Nucleus accumbens (tissue), 56 donors: Measurements from ENCODE around the gene PSMG4.
A peak's percentile ranks its signal among the peaks of the same experiment; 100 is the strongest.

ENCODE experiments used
- DNase-seq, 56 donors: peaks; one replicate each; lab custom pipeline; 2025; lab: John Stamatoyannopoulos, UW

Gene PSMG4

DNA sequence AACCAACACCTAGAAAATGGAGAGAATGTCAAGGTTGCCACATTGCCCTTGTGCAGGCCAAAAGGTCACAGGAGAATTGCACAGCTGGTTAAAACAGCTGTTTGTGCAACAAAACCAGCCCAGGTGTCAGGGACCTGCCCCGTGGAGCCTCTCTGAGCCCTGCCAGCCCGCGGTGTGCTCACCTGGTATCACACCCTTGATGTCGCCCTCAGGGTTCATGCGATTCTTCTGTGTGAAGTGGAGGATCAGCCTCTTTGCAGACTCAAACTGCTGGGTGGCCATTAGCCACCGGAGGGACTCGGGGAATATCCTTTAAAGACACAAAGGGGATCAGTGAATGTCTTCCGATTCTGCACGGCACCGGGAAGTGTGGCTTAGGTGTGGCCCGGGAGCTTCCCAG, 39.2 kb downstream of the PSMG4 start:
- DNase-seq, result no peak

DNA sequence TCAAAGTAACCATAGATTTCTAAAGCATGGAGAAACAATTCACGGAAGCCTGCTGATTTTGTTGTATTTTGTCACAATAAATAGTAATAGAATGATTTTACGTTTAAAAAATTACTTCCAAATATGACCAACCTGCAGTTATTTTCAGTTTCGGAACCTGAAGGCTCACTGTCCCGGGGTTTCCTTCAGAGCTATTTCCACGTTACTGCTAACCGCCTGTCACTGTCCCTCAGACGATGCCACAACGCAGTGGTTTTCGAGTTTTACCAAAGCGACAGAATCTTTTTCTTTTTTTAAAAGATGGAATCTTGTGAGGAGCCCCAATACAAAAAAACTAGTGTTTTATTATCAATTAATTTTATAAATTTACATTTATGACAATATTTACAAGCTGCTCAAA, 40.5 kb downstream of the PSMG4 start:
- DNase-seq, result no peak

DNA sequence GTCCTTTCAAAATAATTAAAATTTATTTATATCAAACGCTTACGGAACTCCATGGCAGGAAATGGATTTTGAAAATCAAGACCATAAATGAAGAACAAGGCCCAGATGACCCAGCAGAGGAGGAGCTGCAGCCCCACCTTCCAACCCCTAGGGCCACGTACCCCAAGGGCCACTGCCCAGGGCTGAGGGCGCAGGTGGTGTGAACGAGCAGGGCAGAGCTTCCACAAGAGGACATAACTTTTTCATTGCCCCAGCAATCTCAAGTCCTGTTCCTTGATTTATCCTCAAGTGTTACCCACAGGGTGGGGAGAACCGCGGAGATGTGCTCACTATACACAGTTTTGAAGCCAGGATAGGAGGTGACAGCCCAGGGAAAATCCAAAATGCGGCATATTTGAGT, 42.8 kb downstream of the PSMG4 start:
- no peak for DNase-seq

DNA sequence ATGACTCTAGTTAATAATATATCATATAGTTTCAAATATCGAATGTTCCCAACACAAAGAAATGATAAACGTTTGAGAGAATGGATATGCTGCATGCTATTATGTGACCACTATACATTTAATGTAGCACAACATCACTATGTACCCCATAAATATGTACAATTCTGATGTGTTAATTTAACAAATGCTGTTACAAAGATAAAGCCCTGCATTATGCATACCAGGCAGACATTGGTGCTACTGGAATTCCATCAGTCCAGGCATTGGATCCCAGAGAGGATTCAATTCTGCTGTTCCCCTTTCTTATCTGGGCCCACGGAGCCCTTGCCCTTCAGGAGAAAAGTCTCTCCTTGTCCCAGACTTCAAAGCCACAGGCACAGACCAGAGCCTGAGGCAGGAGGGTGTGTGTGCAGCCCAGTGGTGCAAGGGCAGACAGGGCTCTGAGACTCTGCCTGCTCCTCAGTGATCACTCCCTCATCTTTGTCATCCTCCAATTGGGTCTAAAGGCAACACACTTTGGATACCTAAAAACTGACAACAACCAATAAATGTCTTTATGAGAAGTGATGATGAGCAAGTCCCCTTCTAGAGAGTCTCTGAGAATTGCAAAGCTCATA, 45.2 kb downstream of the PSMG4 start:
- no peak for DNase-seq

DNA sequence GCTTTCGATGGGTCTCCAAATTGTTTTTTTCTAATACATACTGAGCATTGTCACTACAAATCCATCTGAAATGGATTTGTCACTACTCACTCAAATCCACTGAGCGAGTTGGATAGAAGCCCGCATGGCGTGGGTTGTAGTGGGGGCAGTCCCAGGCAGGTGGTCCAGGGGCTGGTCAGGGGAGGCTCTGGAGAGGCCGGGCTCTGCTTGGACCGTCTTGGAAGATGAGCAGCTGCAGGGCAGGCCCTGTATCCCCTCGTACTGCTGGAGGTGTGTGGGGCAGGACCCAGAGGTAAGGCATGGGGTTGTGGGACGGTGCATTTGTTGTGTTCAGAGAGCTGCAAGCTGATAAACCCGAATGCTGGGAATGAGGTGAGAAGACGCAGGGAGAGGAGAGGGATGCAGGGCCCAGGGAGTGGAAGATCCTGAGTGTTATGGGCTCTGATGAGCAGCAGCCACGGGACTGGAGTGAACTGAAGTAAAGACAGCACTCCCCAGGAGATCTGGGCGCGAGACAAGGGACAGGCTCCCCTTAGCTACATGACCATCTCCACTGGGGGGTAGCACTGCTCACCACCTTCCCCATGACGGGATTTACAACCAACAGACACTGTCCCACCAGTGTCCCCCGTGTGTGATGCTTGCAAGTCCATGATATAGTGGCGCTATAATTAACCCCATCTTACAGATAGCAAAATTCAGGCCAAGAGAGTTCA, 45.9 kb downstream of the PSMG4 start:
- no peak for DNase-seq

DNA sequence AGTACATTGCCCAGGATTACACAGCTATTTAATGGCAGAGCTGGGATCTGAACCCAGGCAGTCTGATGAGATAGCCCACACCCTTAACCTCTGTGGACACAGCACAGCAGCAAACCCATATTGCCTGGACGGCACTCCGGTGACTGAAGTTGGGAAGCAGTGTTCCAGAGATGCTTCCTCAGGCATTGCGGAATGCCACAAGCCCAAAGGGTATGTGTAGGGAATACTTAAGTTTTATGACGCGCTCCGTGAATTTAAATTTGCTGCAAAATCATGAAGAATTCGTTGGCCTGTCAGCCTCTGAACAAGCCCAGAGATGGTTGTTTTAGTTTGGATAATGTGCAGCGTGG, 46.4 kb downstream of the PSMG4 start:
- no peak for DNase-seq

DNA sequence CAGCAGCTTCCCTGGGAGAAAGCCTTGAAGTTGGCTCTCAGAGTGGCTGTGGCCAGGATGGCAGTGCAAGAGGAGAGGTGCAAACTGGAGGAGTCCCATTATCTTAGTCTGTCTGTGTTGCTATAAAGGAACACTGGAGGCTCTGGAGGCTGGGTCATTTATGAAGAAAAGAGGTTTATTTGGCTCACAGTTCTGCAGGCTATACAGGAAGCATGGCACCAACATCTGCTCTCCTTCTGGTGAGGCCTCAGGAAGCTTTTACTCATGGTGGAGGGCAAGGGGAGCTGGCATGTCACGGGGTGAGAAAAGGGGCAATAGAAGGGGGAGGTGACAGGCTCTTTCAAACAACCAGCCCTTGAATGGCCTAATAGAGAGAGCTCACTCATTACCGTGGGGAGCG, 47.1 kb downstream of the PSMG4 start:
- DNase-seq, result no peak

DNA sequence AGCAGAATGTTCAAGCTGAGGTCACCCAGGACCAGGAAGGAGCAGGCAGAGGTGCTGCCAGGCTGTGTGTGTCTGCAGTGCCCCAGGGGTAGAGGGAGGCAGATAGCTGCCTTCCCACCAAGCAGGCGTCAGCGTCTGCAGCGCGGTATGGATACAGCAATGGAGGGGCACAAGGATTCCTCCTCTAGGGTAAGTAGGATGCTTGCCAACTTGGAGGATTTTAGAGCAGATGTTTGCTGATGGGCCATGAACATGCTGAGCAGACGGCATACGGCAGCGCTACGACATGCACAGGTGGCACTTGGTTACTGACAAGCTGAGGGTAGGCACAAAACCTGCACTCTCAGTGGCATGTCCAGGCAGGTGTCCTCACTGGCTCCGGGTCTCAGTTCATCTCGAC, 48.1 kb downstream of the PSMG4 start:
- no peak for DNase-seq

DNA sequence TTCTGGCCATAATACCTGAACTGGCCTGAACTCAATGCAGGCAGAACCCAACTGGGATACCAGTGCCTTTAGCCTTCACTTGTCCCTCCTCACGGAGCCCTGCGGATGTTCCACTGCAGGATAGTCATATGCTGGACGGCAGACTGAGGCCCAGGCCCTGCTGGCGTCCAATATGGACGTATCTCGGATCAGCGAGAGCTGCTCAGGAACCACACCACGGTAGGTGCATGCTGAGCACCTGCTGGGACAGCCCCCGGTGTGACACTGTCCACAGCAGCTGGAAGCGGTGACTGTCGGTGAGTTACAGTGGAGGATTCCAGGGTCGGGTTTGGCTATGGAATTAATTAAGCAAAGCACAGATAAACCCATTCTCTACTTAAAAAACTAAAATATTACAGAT, 48.7 kb downstream of the PSMG4 start:
- no peak for DNase-seq

DNA sequence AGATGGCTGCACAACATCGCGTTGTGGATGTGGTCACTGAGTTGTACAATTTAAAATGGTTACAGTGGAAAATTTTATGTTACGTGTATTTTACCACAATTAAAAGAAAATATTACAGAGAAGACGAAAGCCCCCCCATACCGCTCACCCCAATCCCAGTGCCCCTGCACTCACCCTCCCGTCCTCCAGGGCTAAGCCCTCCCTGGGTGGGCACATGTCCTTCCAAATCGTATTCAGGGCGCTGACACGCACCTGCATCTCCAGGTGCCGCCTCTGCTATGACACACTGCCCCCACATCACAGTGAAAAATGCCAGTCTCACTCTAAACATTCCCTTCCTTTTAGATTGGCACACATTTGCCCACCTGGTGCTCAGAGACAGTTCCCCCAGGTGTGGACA, 49.4 kb downstream of the PSMG4 start:
- DNase-seq, result no peak

DNA sequence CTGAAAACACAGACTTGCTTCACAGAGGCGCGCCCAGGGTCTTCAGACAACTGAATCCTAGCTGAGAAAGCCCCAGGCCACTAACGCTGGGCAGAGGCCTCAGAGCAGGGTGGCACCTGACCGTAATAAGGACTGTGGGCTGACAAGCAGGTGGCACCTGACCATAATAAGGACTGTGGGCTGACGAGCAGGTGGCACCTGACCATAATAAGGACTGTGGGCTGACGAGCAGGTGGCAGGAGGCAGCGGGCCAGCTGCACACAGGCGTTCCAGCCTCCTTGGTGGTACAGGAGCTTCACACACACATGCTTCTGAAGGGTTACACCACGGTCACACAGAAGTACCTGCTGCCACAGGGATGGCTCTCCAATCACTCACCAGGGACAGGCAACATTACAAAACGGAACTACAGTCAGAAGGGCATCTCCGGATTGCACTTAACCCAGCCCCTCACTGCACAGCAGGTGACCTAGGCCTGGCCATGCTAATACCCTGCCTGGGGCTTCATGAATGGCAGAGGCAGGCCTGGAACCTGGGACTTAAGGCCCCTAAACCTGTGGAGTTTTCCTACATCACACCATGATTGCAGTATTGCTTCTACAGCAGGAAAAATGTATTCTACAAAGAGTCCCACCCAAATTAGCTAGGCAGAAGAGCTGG, 50.8 kb downstream of the PSMG4 start:
- DNase-seq, result no peak

DNA sequence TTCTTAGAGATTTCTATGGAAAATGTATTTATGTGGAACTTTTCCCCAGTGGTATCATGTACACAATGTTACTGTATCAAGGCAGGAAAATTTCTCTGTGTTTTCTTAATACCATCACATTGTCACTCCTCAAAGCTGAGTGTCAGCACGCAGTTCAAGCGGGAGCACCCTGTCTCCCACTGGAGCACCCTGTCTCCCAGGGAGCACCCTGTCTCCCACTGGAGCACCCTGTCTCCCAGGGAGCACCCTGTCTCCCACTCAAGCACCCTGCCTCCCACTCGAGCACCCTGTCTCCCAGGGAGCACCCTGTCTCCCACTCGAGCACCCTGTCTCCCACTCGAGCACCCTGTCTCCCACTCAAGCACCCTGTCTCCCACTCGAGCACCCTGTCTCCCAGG, 51.3 kb downstream of the PSMG4 start:
- DNase-seq, result no peak

DNA sequence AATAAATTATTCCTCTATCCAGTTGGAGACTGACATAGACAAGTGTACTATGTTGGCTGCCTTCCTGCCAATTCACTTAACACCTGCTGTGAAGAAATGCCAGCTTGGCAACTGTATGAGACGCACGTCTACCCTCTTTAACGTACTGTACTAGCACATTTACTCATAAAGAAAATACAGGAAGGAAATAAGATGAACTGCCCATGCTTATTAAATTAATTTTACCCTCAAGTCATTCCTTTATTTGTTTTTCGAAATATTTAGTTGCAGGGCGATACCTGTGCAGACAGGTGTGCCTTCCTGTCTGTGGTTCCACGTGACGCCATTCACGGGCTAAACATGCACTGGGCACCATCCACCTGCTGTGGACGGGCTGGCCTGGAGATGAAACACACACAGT, 52.0 kb downstream of the PSMG4 start:
- DNase-seq, result no peak

DNA sequence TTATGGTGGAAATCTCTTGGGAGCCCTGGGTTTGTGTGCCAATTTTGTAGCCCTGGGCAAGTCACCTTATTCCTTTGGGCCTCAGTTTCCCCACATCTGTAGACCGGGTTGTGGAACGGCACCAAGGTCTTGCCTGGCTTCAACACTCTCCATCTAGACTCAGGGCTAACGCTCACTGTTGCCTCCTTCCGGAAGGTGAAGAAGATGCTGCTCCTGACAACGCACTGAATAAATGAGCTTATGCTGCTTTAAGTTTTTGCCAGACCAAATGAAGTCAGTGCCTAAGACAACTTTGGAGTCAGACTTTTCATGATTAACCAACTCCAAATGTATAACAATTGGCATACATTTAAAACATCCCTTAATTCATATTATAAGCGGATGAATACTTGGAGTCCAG, 53.1 kb downstream of the PSMG4 start:
- no peak for DNase-seq

DNA sequence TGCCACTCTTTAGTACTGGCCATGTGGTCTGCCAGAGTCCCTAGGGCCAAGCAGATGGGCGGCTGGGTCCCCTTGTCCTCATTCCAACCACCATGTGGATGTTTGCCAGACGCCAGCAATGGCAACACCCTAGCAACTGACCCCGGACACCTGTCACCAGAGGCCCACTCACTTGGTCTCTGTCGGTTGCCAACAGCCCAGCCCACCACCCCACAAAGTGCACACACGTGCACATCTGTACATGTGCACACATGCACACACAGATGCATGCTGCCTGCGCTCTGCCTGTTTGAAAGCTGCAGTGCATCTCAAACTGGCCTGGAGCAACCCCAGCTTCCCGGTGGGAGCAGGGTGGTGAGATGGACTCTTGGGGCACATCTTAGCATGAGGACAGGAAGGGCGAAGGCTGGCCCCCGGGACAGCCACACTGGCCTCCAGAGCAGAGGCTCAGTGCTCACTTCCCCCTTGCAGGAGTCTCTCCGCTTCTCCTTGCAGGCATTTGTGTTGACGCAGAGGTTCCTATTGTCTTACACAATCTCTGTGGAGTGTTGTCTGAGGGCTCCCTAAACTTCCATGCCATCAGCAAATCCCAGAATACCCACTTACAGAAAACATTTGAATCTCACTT, 54.0 kb downstream of the PSMG4 start:
- DNase-seq, result peak in 1 of 56 donors; percentile 21

DNA sequence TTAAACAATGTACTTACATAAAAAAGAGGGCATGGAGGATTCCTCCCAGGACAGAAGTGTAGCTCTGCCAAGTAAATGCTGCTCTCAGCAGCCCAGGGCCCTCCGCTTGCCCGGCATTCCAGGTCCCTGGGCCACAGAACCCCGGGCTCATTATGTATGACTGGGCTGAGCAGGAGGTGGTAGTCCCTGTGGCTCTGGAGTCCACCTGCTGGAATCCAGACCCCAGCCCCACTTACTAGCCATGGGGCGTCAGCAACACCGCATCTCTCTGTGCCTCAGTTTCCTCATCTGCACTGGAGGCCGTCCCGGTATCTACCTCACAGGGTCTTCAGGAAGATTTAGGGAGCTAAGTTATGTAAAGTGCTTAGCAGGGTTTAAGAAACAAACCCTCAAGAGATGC, 55.4 kb downstream of the PSMG4 start:
- DNase-seq, result no peak

DNA sequence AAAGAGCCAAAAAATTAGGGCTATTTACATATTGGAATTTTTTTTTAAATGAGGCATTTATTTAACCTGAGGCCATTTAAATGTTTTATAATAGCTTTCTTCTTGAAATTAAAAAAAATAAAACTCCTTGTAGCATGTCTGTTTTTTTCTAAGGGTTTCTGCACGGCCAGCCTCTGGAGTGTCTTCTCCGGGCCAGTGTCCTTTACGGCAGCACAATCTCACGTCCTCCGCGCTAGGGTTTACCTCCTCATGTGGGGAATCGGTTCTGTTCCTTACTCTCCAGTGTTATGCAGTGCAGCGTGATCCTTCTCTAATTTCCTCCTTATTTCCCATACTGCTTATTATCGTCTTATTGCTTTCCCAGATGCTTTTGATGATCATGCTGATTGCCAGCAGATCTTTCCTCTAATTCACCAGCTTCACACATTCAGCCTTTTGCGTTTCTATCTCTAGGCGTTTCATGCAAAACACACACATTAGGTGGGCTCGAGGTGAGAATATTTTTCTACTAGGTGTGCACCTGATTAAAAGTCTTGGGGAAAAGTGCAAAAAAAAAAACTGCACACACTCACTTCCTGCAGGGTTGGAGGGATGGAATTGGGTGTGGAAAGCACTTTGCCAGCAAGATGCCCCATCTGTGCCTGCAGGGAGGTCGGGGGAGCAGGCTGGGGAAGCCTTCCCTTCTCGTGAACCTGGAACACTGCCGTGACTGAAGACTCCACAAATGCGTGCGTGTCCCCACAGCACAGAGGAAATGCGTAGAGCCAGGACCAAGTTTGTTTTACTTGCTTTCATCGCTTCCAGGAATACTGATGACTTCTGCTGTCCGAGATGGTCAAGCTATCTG, 56.1 kb downstream of the PSMG4 start:
- DNase-seq, result no peak

DNA sequence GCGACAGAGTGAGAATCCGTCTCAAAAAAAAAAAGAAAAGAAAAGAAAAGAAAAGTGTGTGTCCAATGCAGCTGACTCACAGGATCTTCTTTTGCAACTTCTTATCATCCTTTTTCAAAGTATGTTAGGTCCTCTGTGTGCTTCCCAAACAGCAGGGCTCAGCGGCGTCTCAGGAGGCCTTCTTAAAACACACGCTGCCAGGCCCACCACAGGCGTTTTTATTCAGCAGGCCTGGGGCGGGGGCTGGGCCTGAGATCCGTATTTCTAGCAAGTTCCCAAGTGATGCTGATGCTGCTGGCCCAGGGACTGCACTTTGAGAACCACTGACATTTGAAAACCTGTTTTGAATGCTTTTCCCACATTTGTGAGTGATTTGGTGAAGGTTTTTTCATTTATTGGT, 57.1 kb downstream of the PSMG4 start:
- DNase-seq, result no peak

DNA sequence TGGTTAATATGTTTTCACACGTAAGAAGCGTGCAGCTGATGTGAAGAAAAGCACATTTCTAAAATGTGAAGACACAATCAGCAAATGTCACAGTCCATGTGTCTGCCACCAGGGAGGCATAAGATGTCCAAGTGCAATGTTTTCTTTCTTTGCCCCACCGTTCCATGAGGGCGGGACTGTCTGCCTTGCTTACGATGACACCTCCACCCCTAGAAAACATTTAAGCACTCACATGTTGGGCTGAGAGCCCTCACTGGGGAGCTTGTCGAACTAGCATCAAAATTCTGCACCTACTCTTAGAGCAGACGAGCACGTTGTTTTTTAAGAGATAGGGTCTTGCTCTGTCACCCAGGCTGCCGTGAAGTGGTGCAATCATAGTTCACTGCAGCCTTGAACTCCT, 57.6 kb downstream of the PSMG4 start:
- no peak for DNase-seq

DNA sequence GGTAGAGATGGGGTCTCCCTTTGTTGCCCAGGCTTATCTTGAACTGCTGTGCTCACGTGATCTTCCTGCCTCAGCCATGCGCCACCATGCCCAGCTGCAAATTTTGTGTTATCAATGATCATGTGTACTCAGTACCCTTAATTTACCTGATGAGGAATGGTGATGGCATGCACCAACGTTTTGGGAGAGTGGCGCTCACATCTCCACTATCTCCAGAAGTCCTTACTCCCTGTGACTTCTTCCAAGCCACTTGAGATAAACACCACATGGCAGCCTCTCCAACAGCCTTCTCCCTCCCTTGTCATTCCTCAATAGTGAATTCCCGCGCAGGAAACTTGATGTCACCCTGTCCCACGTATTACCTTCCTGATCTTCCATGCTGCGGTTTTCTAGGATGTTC, 58.1 kb downstream of the PSMG4 start:
- no peak for DNase-seq
